ENCODE measurements around the gene POLR2C. TPM values are rescaled to one million over a fixed set of nuclear protein-coding genes. Genes with fewer than 3 reads are reported as not detected.
"Not testable (repeated sequence)": the region's sequence is repeated elsewhere in the genome, so short reads cannot be mapped to it uniquely, and the experiment has no call there.

The POLR2C gene
- total and polyA plus RNA-seq, 9 donors: 54.9 to 96.9 (median 68.9) TPM

DNA sequence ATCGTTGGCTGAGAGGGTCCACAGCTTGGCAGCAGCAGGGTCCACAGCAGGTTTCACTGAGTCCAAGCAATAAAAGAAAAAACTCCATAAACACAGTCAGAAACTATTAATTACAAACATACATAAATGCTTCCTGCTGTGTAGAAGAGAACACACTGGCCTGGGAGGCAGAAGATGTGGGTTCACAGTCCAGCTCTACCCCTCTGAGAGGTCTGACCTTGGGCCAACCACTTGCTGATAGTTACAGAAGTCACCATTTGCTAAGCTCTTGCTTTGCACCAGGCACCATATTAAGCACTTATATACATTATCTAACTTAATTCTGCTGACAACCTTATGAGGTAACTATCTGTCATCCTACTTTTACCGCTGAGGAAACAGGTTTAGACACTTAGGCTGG lies 30.0 kb upstream of the POLR2C start:
- no peak overlapping the region for H3K27ac ChIP-seq
- no peaks in the 10 kb centered on the region for H3K36me3 ChIP-seq
- no peak overlapping the region for H3K4me3 ChIP-seq
- intact Hi-C loops (cut with DNase I): no loop called here
- DNase-seq: no peak
- H3K27me3 ChIP-seq: no peaks in the 10 kb centered on the region
- no peaks in the 10 kb centered on the region for H3K4me1 ChIP-seq (ENCODE audit: insufficient read depth)
- 89 to 95% (median 92%) methylated on average over 2 of the region's 2 CpGs for WGBS, 3 donors
- no peaks in the 10 kb centered on the region for H3K9me3 ChIP-seq
- TF ChIP-seq, protein P1, sequence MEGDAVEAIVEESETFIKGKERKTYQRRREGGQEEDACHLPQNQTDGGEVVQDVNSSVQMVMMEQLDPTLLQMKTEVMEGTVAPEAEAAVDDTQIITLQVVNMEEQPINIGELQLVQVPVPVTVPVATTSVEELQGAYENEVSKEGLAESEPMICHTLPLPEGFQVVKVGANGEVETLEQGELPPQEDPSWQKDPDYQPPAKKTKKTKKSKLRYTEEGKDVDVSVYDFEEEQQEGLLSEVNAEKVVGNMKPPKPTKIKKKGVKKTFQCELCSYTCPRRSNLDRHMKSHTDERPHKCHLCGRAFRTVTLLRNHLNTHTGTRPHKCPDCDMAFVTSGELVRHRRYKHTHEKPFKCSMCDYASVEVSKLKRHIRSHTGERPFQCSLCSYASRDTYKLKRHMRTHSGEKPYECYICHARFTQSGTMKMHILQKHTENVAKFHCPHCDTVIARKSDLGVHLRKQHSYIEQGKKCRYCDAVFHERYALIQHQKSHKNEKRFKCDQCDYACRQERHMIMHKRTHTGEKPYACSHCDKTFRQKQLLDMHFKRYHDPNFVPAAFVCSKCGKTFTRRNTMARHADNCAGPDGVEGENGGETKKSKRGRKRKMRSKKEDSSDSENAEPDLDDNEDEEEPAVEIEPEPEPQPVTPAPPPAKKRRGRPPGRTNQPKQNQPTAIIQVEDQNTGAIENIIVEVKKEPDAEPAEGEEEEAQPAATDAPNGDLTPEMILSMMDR (IDR thresholded peaks at IDR 0.05): no peak
- TF ChIP-seq POLR2A (IDR thresholded peaks at IDR 0.05): no peak
- no peak for TF ChIP-seq EP300 (IDR thresholded peaks at IDR 0.05)

DNA sequence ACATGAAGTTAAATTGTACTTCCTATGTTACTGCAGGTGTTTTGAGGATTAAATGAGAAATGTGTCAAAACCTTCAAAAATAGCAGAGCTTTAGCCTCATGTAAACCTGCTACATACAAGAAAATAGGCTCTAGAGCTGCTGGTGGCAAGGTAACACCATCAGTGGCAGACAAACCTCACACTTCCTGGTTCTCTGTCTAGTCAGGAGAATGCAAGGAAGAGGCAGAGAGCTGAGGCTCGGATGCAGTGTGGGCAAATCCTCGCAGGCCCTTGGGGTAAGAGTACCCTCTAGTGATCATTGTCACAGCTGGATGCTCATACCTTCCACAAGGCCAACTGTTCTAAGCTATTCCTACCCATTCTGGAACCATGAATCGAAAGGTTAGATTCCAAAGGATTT lies 29.5 kb upstream of the POLR2C start:
- no peak overlapping the region for H3K27ac ChIP-seq
- no peaks in the 10 kb centered on the region for H3K36me3 ChIP-seq

DNA sequence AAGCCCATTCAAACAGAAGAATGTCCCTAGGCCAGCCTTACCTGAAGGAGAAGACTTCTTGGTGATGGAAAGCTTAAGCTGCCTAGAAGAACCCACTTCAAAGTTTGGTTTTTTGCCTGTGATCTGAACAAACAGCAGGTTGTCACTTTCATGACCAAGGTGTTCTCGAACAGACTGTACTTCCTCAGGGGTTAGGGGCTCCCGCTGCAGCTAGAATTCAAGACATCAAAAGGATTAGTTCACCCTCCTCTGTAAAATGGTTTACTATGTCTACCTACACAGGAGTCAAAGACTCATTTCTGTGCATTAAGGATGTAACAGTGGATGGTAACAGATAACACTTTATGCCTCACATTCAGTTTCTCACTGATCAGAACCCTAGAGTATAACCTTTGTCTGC lies 28.5 kb upstream of the POLR2C start:
- H3K27me3 ChIP-seq: no peaks in the 10 kb centered on the region
- no peak overlapping the region for H3K27ac ChIP-seq
- H3K4me3 ChIP-seq: no peak overlapping the region
- 98 to 100% (median 100%) methylated on average over 2 of the region's 2 CpGs for WGBS, 3 donors
- no peaks in the 10 kb centered on the region for H3K4me1 ChIP-seq (ENCODE audit: insufficient read depth)
- TF ChIP-seq EP300 (IDR thresholded peaks at IDR 0.05) (no peak), POLR2A (IDR thresholded peaks at IDR 0.05) (no peak)
- TF ChIP-seq, protein P1 (IDR thresholded peaks at IDR 0.05): no peak
- no peaks in the 10 kb centered on the region for H3K9me3 ChIP-seq
- no peaks in the 10 kb centered on the region for H3K36me3 ChIP-seq
- intact Hi-C loops (cut with DNase I): no loop called here
- no peak for DNase-seq

More for the DNA sequence above, 29.5 kb upstream of the POLR2C start:
- Histone ChIP-seq H3K9me3 (no peaks in the 10 kb centered on the region), H3K4me3 (no peak overlapping the region), H3K27me3 (no peaks in the 10 kb centered on the region), H3K4me1 (ENCODE audit: insufficient read depth) (no peaks in the 10 kb centered on the region)
- TF ChIP-seq, protein P1 (IDR thresholded peaks at IDR 0.05): no peak
- WGBS, 3 donors: 91 to 94% (median 92%) methylated on average over 3 of the region's 3 CpGs
- no peak for DNase-seq
- intact Hi-C loops (cut with DNase I): no loop called here

- TF ChIP-seq POLR2A (IDR thresholded peaks at IDR 0.05): no peak
- TF ChIP-seq, protein P1 (IDR thresholded peaks at IDR 0.05): no peak
- no peak for TF ChIP-seq EP300 (IDR thresholded peaks at IDR 0.05)
- no peak overlapping the region for H3K4me3 ChIP-seq
- intact Hi-C loops (cut with DNase I): no loop called here
- H3K36me3 ChIP-seq: no peaks in the 10 kb centered on the region
- no peak overlapping the region for H3K27ac ChIP-seq
- H3K9me3 ChIP-seq: no peaks in the 10 kb centered on the region
- H3K4me1 ChIP-seq (ENCODE audit: insufficient read depth): no peaks in the 10 kb centered on the region
- DNase-seq: no peak
- WGBS, 3 donors: 93 to 100% (median 96%) methylated on average over 1 of the region's 1 CpG
- no peaks in the 10 kb centered on the region for H3K27me3 ChIP-seq
Measured at GRCh38 chr16:57435838-57436237, 26.6 kb upstream of the POLR2C start.

DNA sequence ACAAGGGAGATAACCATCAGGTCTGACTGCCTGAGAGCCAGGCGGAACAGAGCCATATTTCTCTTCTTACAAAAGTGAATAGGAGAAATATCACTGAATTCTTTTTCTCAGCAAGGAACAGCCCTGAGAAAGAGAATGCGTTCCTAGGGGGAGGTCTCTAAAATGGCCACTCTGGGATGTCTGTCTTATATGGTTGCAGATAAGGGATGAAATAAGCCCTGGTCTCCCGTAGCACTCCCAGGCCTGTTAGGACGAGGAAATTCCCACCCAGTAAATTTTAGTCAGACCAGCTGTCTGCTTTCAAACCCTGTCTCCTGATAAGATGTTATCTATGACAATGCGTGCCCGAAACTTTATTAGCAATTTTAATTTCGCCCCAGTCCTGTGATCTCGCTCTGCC lies 22.5 kb upstream of the POLR2C start:
- 95 to 97% (median 96%) methylated on average over 8 of the region's 8 CpGs for WGBS, 3 donors
- intact Hi-C loops (cut with DNase I); DNase-seq; H3K36me3 ChIP-seq; H3K9me3 ChIP-seq; H3K27me3 ChIP-seq; H3K4me1 ChIP-seq (ENCODE audit: insufficient read depth); H3K4me3 ChIP-seq; H3K27ac ChIP-seq: not testable (repeated sequence)

- H3K36me3 ChIP-seq; H3K4me1 ChIP-seq (ENCODE audit: insufficient read depth); DNase-seq; H3K27ac ChIP-seq; H3K9me3 ChIP-seq; H3K4me3 ChIP-seq; intact Hi-C loops (cut with DNase I); H3K27me3 ChIP-seq: not testable (repeated sequence)
- WGBS, 3 donors: 73 to 99% (median 97%) methylated on average over 8 of the region's 8 CpGs
Measured at GRCh38 chr16:57440551-57440950, 21.9 kb upstream of the POLR2C start.
